Activated CD4-positive, alpha-beta T cell treated with anti-CD3 and anti-CD28 coated beads, Interleukin-2, amount 10 ng/mL, durations not matched to agents 24 days and 14 days (primary cell): Measurements from ENCODE around the gene ZNF467. TPM values are rescaled to one million over a fixed set of nuclear protein-coding genes. Genes with fewer than 3 reads are reported as not detected.

Experiments
- DNase-seq: peaks from one replicate; pipeline ENCODE4 v3.0.0; 2022
- H3K27ac Mint-ChIP-seq: one replicate; pipeline ENCODE4 v1.8.0; 2022; ENCODE audit warnings: mild to moderate bottlenecking, mixed read lengths
- H3K27me3 Mint-ChIP-seq: one replicate; pipeline ENCODE4 v1.8.0; 2022; ENCODE audit warnings: mixed read lengths
- H3K36me3 Mint-ChIP-seq: one replicate; pipeline ENCODE4 v1.8.0; 2022; ENCODE audit warnings: low read depth, mild to moderate bottlenecking, mixed read lengths
- H3K4me1 Mint-ChIP-seq: one replicate; pipeline ENCODE4 v1.8.0; 2021; ENCODE audit warnings: mixed read lengths
- H3K4me3 Mint-ChIP-seq: one replicate; pipeline ENCODE4 v1.8.0; 2022; ENCODE audit warnings: mild to moderate bottlenecking, moderate library complexity, mixed read lengths
- H3K9me3 Mint-ChIP-seq: one replicate; pipeline ENCODE4 v1.8.0; 2021; ENCODE audit warnings: mixed read lengths
- intact Hi-C: fragments of 100-400 bp; cut with micrococcal nuclease; formaldehyde crosslinking; loops from one replicate; pipeline ENCODE4 v1.15.1; 2023
- total RNA-seq: library from RNA; stranded (reverse); gene quantifications from 2 replicates; pipeline ENCODE4 v1.2.3, GENCODE V29; 2022

The ZNF467 gene
- total RNA-seq, 1 donor from 2014 or later = 0.21 TPM

DNA sequence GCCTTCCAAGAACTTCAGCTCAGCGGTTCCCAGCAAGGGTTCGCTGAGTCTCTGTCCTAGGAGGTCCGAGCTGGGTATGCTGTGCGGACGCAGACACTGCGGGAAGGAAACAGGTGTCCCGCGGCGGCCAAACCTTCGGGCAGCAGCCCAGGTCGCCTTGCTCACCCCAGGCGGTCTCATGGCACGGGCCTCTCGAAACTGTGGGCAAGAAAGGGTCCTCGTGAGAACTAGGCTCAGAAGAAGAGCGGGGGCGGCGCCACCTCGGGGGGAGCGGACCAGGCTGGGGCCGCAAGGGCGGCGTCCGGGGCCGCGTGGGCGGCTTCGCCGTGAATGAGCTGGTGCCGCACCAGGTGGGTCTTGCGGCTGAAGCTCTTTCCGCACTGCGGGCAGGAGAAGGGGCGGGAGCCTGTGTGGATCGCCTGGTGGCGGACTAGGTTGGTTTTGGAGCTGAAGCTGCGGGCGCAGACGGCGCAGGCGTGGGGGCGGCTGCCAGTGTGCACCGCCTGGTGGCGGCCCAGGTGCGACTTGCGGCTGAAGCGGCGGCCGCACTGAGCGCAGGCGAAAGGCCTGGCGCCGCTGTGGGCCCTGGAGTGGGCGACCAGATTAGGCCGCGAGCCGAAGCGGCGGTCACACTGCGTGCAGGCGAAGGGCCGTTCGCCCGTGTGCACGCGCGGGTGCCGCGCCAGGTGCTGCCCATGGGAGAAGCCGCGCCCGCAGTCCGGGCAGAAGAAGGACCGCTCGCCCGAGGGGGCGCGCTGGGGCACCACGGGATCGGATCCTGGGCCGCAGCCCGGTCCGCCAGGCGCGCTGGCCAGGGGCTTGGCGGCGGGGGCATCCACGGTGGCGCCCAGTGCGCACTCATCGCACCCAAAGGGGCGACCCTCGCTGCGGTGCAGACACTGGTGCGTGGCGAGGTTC lies 8.6 kb downstream of the ZNF467 start:
- no peak overlapping the region for H3K27ac Mint-ChIP-seq
- no peak overlapping the region for H3K4me3 Mint-ChIP-seq
- no peaks in the 10 kb centered on the region for H3K4me1 Mint-ChIP-seq
- H3K9me3 Mint-ChIP-seq = no peaks in the 10 kb centered on the region
- H3K27me3 Mint-ChIP-seq = peaks cover 5% of the 10 kb centered on the region
- H3K36me3 Mint-ChIP-seq = no peaks in the 10 kb centered on the region
- intact Hi-C loops = no loop called here
- DNase-seq = no peak

DNA sequence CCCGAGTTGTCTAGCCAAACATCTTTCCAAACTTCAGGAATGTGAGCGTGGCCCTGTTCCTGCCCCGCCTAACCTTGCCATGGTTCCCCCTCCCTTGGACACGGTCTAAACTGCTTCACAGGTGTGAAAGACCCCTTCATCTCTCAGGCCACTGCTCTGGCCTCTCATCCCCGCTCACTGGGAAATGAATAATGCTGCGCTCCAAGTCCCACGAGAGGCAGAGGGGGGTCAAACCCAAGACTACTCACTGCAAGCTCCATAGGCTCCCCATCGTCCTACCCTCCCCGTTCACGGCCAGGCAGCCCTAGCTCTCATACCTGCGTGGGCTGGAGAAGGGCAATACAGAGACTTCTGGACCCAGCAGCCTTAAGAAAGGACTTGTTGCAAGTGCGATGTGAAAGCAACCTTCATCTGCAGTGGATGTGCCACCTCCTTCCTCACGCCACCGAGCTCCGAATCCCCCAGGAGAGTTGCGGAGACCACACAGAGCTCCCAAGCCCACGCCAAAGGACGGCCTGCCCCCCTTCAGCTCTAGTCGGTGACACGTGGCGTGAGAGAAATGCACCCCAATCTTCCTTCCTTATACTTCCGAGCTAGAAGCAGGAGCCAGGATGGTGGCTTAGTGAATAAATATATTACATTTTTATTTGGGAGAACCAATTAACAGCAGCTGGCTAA lies 9.7 kb downstream of the ZNF467 start:
- H3K27ac Mint-ChIP-seq = no peak overlapping the region
- no peaks in the 10 kb centered on the region for H3K4me1 Mint-ChIP-seq
- no peak overlapping the region for H3K4me3 Mint-ChIP-seq
- peaks cover 3% of the 10 kb centered on the region for H3K27me3 Mint-ChIP-seq
- DNase-seq = no peak
- intact Hi-C loops = no loop called here
- no peaks in the 10 kb centered on the region for H3K9me3 Mint-ChIP-seq
- H3K36me3 Mint-ChIP-seq = no peaks in the 10 kb centered on the region

DNA sequence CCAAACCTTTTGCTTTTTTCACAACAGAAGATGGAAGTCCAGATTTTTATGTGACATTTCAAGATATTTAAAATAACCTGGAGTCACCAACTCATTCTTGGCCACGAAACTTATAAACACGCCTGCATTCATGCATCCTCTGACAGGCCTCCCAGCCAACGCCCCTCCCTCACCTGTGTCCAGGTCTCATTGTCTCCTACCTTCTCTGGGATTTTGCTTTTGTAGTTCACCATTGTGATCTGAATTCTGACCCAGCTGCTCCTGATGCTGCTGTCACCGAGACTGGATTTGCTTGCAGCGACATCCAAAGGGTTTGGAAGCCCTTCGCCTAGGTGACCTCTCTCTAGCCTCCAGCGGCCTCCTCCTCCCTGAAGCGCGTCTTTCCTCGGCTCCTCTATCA lies 10.8 kb downstream of the ZNF467 start:
- no peaks in the 10 kb centered on the region for H3K9me3 Mint-ChIP-seq
- H3K4me3 Mint-ChIP-seq = no peak overlapping the region
- H3K27ac Mint-ChIP-seq = no peak overlapping the region
- no peaks in the 10 kb centered on the region for H3K27me3 Mint-ChIP-seq
- DNase-seq = no peak
- H3K4me1 Mint-ChIP-seq = no peaks in the 10 kb centered on the region
- no peaks in the 10 kb centered on the region for H3K36me3 Mint-ChIP-seq
- intact Hi-C loops = no loop called here

DNA sequence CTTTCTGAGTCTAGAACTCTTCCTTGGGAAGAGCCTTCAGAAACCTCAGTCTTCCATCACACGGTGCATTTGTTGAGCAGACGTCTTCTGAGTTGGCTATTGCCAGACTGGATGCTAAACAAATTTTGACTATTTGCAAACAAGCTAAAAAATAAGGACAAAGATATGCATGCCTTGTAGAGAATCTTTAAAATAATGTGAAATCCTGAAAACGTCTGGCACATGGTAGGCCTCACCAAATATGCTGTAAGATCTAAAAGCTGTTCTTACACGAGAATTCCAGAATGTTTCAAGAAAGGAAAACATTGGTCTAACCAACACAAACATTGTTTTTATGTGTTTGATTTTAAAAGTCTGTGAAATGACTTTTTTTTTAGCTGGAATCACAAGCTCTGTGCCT lies 11.3 kb downstream of the ZNF467 start:
- DNase-seq = no peak
- Mint-ChIP-seq H3K27ac (no peak overlapping the region), H3K4me3 (no peak overlapping the region), H3K4me1 (no peaks in the 10 kb centered on the region), H3K36me3 (no peaks in the 10 kb centered on the region), H3K9me3 (no peaks in the 10 kb centered on the region), H3K27me3 (no peaks in the 10 kb centered on the region)
- intact Hi-C loops = no loop called here

DNA sequence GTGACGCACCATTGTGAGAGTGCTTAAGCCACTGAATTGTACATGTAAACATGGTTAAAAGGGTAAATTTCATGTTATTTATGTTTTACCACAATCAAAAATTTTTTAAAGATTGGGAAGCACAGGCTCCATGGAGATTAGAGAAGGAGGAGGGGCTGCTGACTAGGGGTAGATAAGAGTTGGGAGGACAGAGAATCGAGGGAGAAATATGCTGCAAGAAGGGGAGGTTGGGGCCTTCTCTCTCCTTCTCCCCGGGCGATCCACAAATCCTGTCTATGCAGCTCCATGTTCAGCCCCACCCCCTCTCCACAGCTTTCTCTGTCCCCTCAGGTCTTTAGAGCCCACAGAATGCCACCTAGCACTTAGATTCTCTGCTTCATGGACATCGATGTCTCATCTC lies 12.1 kb downstream of the ZNF467 start:
- Mint-ChIP-seq H3K4me3 (no peak overlapping the region), H3K9me3 (no peaks in the 10 kb centered on the region), H3K27me3 (no peaks in the 10 kb centered on the region), H3K4me1 (no peaks in the 10 kb centered on the region), H3K36me3 (no peaks in the 10 kb centered on the region), H3K27ac (no peak overlapping the region)
- no peak for DNase-seq
- intact Hi-C loops = no loop called here

DNA sequence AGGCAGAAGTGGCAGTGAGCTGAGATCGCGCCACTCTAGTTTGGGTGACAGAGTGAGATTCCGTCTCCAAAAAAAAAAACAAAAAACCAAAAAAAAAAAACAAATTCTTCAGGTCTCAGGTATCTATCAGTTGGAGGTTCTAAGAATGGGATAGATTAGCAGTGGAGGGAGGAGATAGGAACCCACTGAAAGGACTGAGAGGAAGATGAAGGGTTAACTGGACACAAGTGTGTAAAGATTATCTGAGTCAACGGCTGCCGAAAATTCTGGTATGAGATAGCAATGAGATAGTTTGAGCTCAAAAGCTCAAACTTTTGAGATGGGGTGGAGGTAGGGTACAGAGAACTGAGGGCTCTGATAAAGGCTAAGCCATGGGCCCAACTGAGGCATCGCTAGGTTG lies 12.8 kb downstream of the ZNF467 start:
- H3K4me3 Mint-ChIP-seq = no peak overlapping the region
- no peak for DNase-seq
- no peaks in the 10 kb centered on the region for H3K4me1 Mint-ChIP-seq
- intact Hi-C loops = no loop called here
- no peaks in the 10 kb centered on the region for H3K9me3 Mint-ChIP-seq
- H3K36me3 Mint-ChIP-seq = no peaks in the 10 kb centered on the region
- no peaks in the 10 kb centered on the region for H3K27me3 Mint-ChIP-seq
- no peak overlapping the region for H3K27ac Mint-ChIP-seq

DNA sequence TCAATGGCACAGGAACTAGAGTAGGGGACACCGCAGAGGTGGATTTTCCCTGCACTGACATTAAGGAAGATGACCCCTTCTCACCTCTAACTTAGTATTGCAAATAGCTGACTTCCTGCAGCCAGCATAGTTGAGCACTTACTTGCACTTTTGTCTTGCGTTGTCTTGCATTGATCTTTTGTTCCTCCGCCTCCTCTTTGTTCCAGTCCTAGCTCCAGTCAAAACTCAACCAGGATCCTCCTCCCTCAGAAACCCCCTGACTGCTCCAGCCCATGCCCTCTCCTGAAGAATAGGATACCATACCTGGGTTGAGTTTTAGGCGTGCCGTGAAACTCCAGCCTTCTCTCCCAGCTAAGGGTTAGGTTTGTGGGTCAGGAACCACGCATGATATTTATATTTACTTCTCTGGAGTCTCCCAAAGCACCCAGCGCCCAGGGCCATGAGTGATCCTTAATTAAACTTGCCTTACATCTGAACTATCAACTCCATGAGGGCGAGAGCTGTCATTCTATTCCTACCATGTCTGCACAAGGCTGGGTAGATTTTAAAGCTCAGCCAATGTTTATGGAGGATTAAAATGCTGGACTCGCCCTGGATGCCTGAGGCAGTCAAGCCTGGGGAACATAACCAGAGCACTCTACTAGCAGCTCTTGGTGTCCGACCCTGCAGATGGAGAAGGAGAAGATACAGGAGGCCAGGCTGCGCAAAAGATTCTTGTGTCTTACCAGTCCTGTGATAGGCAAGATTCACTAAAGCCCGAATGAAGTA lies 14.1 kb downstream of the ZNF467 start:
- Mint-ChIP-seq H3K36me3 (no peaks in the 10 kb centered on the region), H3K4me3 (no peak overlapping the region), H3K9me3 (no peaks in the 10 kb centered on the region), H3K27me3 (no peaks in the 10 kb centered on the region), H3K27ac (no peak overlapping the region), H3K4me1 (no peaks in the 10 kb centered on the region)
- intact Hi-C loops = no loop called here
- no peak for DNase-seq

DNA sequence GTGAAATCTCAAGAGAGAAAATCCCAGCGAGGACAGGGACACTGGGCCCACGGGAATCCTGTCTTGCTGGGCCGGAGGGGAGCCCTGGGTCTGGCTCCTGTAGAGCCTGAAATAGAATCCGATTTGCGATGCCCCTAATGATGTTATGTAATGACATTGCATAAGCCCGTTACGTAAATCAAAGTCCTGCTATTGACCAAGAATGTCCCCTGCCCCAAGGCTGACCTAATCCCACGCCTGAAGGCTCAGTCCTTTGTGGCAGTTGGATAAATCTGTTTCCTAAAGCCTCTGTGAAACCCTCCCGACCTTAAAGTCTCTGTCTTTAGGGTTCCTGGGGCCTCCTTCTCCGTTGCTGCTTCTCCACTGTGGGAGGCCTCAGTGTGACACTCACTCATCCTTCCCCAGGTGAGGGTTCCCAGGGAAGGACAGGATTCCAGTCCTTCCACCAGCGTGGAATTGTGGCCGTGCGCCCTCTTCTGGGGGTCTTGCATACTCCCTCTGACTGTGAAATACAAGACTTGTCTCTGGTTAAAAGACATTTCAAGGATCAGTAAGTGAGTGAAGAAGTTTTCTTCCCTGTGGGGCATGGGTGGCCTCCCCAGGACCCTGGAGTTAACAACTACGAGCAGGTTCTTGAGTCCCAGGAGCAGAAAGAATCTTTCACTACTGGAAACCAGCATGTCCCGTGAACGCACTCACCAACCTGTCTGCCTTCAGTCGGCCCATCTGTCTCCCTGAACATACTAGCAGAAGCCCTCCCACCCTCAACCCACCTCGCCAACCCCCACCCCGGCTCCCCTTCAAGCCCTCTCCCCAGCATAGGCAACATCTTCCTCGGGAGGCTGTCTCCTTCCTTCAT lies 19.8 kb downstream of the ZNF467 start:
- intact Hi-C loops = no loop called here
- DNase-seq = no peak
- H3K27ac Mint-ChIP-seq = no peak overlapping the region
- H3K27me3 Mint-ChIP-seq = no peaks in the 10 kb centered on the region
- no peak overlapping the region for H3K4me3 Mint-ChIP-seq
- no peaks in the 10 kb centered on the region for H3K4me1 Mint-ChIP-seq
- H3K36me3 Mint-ChIP-seq = no peaks in the 10 kb centered on the region
- no peaks in the 10 kb centered on the region for H3K9me3 Mint-ChIP-seq

DNA sequence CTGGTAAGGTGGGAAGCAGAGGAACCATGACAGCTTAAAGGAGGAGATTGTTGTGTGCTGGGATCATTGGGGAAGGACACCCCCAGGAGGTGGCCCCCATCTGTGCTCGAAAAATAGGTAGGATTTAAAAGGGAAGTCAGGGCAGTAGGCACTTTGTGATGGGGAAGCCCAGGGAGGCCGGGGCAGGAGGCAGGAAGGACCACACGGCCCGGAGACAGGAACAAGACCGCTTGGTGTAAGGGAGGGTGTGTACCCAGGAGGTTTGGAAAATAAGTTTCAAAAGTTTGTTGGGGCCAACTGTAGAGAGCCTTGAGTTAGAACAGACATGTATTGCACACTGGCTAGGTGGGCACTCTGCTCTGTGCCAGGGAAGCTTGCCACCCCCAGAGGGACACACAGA lies 20.7 kb downstream of the ZNF467 start:
- H3K27me3 Mint-ChIP-seq = no peaks in the 10 kb centered on the region
- H3K4me1 Mint-ChIP-seq = no peaks in the 10 kb centered on the region
- H3K4me3 Mint-ChIP-seq = no peak overlapping the region
- no peak overlapping the region for H3K27ac Mint-ChIP-seq
- no peaks in the 10 kb centered on the region for H3K9me3 Mint-ChIP-seq
- H3K36me3 Mint-ChIP-seq = no peaks in the 10 kb centered on the region
- DNase-seq = no peak
- intact Hi-C loops = no loop called here

DNA sequence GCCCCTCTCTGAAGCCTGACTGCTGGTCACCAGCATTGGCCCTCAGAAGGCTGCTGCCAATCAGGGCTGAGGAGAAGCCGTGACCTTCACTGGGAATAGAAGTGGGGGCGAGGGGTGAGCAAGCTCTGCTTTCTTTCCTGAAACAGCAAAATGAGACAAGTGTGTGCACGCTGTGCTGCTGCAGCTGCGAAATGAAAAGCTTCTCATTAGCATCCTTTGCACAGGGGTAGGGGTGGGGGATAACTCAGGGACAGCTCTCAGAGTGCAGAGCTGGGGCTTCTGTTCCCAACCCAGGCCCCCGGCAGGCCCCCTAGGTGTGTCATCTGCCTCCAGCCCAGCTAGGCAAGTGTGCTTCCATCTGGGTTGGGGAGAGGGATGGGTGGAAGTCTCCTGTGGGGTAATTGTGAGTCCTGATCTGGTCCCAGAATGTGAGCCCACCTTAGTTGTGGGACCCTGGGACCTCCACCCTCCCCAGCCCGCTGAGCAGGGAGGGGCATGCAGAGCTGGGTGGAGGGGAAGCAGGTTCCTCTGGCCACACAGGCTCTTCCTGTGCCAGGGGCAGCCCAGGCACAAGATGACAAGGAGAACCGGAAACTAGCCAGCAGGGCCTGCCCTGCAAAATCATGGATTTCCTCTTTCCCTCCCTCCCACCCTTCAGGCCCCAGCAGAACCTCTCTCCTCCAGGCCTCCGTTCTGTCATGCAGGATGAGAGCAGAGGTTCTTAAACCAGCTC lies 22.2 kb downstream of the ZNF467 start:
- no peak overlapping the region for H3K27ac Mint-ChIP-seq
- no peak for DNase-seq
- no peaks in the 10 kb centered on the region for H3K9me3 Mint-ChIP-seq
- H3K4me1 Mint-ChIP-seq = no peaks in the 10 kb centered on the region
- H3K4me3 Mint-ChIP-seq = no peak overlapping the region
- no peaks in the 10 kb centered on the region for H3K36me3 Mint-ChIP-seq
- intact Hi-C loops = no loop called here
- H3K27me3 Mint-ChIP-seq = no peaks in the 10 kb centered on the region

DNA sequence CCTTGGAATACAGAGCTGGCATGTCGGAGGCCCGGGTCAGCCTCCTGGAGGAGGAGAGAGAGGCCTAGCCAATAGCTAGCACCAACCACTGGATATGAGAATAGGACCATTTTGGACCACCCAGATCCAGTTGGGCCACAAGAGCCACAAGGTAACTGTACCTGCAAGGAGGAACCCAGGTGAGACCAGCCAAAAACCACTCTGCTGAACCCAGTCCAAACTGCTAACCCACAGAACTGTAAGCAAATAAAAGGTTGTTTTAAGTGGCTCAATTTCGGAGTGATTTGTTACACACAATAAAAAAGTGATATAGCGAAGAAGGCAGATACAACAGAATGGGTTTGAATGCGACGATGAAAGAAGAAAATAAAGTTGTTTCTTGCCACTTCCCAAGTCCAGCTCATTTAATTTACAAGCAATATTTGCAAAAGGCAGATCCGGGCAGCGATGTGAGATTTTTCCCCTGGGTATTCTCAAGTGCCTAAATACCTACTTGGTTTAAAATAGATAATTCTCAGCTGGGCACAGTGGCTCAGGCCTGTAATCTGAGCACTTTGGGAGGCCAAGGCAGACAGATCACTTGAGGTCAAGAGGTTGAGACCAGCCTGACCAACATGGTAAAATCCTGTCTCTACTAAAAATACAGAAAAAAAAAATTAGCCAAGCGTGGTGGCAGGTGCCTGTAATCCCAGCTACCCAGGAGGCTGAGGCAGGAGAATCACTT lies 23.1 kb downstream of the ZNF467 start:
- Mint-ChIP-seq H3K4me1 (no peaks in the 10 kb centered on the region), H3K9me3 (no peaks in the 10 kb centered on the region)

DNA sequence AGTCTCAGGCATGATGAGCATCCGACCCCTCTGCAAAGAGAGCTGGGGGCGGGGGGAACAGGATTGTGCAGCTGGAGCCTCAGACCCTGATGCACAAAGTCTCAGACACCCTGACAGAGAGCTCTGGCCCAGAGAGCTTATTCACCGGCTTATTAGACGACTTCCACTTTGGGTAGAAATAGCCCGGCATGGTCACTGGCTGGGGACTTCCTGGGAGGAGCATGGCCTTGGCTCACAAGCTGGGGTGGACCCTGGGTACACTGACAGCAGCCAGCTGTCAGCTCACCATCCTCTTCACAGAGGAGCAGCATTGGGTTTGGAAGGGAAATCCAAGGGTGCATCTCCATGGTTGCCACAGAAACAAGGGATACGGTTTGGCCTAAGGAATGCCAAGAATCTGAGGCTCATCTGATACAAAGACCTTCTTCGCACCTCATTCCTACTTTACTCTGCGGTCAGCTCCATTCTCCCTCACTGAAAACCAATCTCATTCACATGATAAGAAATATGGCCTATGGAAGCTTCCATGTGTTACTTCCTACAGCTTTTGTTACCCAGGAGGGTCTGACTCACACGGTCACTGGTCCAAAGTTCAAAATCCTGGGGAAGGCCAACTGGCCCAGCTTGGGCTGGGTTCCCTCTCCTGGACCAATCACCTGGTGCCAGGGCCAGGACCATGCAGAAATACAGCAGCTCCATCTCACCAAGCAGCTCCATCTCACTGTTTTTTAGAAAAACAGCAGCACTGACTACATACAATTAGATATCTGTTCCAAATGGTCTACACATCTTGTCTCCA lies 25.1 kb downstream of the ZNF467 start:
- H3K36me3 Mint-ChIP-seq = no peaks in the 10 kb centered on the region
- H3K4me1 Mint-ChIP-seq = no peaks in the 10 kb centered on the region
- peaks cover 6% of the 10 kb centered on the region for H3K27me3 Mint-ChIP-seq
- no peaks in the 10 kb centered on the region for H3K9me3 Mint-ChIP-seq
- intact Hi-C loops = no loop called here
- H3K27ac Mint-ChIP-seq = no peak overlapping the region
- no peak for DNase-seq
- no peak overlapping the region for H3K4me3 Mint-ChIP-seq

More for the DNA sequence above, 23.1 kb downstream of the ZNF467 start:
- H3K36me3 Mint-ChIP-seq = no peaks in the 10 kb centered on the region
- DNase-seq = no peak
- no peak overlapping the region for H3K4me3 Mint-ChIP-seq
- no peaks in the 10 kb centered on the region for H3K27me3 Mint-ChIP-seq
- intact Hi-C loops = no loop called here
- no peak overlapping the region for H3K27ac Mint-ChIP-seq
